DND-41 (cell line): Measurements from ENCODE around the gene NEDD1.

ENCODE experiments used
- CTCF ChIP-seq: IDR thresholded peaks from 2 replicates; pipeline ENCODE4 v1.5.1; 2012; ENCODE audit warnings: borderline replicate concordance, low read length, moderate library complexity, mild to moderate bottlenecking; ENCODE audit not compliant: poor library complexity, severe bottlenecking; ENCODE audit errors: extremely low read depth
- EZH2 ChIP-seq: IDR thresholded peaks from 3 replicates; pipeline ENCODE4 v1.6.1; 2012; ENCODE audit warnings: borderline replicate concordance, low read depth, mild to moderate bottlenecking, moderate library complexity, low read length, inconsistent platforms; ENCODE audit not compliant: severe bottlenecking

- no peak for TF ChIP-seq CTCF
- TF ChIP-seq EZH2: no peak
Measured at GRCh38 chr12:96906849-96907670, at the start of gene NEDD1.
